NCI-H1105 (cell line): ENCODE data around the gene HBG2.
"Not testable (repeated sequence)": the region's sequence is repeated elsewhere in the genome, so short reads cannot be mapped to it uniquely, and the experiment has no call there.

Experiments used
- DNase-seq: peaks from one replicate; lab custom pipeline; 2025; lab: John Stamatoyannopoulos, UW

Gene HBG2

GRCh38 chr11:5254646-5255413 is at the start of gene HBG2:
TSS of gene HBG2 (minus strand) at chr11:5254781. CDS start at chr11:5254728, 53 bp downstream.
- DNase-seq, result not testable (repeated sequence)

DNA sequence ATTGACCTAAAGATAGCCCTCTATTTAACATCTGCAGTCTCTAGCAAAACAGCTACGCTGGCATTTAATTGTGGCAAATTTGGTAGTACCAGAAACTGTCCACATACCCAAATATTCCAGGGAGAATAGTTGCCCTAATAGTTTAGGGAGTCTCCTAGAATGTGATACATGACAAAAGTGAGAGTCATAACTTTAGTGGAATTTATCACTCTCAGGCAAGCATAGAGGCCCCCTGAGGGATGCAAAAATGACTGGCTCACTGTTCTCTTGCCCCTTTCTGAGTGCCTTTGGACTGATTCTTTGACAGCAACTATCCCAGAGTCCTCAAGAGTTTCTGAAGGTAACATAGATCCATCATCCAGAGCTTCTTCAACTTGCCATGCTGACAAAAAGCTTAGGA is 49.5 kb upstream of the HBG2 start:
- no peak for DNase-seq

- no peak for DNase-seq
Measured at GRCh38 chr11:5303626-5304025, 49.0 kb upstream of the HBG2 start.

- no peak for DNase-seq
Measured at GRCh38 chr11:5301846-5302245, 47.3 kb upstream of the HBG2 start, which contains the start of gene OR51B4. TSS of gene OR51B4 (minus strand) at chr11:5301946. CDS start at chr11:5301946, 0 bp downstream.

DNA sequence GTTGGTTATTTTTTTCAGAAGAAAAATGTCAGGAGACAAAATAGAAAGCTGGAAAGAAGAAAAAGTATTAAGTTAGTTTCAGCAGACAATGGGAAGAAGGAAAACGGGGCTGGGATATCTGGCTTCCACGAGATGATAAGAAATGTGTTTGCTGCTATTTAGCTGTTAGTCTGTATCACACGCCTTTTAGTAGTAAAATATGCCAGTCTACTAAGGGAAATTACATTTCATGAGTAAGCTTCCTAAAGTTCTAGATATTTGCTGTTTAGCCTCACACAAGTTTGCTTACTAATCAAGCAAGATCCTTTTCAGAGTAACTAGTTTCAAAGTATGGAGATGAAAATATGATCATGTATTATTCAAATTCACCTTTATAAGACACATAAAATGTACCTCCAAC is 45.7 kb upstream of the HBG2 start:
- no peak for DNase-seq

DNA sequence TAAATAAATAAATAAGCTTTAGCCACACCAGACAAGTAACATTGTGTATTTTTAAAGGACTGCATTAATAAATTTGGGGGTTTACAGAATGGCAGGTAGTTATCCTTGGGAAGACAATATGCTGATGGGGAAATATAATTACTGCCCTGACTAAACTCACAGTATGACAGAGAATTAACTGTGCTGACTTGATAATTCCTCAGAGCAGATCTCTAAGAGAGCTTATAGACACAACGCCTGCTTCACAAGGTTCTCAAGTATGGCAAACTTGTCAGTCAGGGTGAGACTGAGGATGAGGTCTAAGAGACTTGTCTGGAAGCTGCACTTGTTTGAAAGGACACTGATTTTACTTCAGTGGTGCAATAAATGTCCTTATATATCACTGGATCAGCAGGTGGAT is 43.9 kb upstream of the HBG2 start:
- DNase-seq, result no peak

- DNase-seq, result no peak
Measured at GRCh38 chr11:5297721-5298323, 43.2 kb upstream of the HBG2 start.

DNA sequence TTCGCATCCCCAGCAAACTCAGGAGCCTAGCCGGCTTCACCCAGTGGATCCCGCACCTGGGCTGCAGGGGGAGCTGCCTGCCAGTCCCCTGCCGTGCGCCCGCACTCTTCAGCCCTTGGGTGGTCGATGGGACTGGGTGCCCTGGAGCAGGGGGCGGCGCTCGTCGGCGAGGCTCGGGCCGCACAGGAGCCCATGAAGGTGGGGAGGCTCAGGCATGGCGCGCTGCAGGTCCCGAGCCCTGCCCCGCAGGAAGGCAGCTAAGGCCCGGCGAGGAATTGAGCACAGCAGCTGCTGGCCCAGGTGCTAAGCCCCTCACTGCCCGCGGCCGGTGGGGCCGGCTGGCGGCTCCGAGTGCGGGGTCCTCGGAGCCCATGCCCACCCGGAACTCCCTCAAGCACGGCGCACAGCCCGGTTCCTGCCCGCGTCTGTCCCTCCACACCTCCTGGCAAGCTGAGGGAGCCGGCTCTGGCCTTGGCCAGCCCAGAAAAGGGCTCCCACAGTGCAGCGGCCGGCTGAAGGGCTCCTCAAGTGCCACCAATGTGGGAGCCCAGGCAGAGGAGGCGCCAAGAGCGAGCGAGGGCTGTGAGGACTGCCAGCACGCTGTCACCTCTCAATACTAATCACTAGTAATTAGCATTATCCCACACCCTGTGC is 39.9 kb upstream of the HBG2 start:
- DNase-seq, result not testable (repeated sequence)

- no peak for DNase-seq
Measured at GRCh38 chr11:5293028-5293427, 38.4 kb upstream of the HBG2 start.

DNA sequence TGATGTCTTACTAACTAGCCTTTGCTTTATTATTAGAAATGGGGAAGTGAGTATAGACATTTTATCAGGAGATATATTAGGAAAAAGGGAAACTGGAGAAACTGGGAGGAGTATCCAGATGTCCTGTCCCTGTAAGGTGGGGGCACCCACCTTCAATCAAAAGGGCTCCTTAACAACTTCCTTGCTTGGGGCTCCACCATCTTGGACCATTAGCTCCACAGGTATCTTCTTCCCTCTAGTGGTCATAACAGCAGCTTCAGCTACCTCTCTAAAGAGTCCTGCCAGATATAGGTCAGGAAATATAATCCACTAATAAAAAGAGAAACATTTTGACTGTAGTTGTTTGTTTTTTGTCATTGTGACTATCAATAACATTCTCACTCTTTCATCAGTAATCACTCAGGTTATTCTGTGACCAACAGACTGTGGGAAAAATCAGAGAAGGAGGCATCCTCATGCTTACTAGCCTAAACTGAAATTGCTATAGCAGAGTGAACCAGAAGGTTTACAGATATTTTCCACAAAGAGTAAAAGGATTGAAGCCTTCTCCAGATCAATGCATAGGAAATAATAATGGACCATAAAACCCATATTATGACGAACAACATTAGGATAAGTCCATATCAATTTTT is 36.7 kb upstream of the HBG2 start:
- no peak for DNase-seq

DNA sequence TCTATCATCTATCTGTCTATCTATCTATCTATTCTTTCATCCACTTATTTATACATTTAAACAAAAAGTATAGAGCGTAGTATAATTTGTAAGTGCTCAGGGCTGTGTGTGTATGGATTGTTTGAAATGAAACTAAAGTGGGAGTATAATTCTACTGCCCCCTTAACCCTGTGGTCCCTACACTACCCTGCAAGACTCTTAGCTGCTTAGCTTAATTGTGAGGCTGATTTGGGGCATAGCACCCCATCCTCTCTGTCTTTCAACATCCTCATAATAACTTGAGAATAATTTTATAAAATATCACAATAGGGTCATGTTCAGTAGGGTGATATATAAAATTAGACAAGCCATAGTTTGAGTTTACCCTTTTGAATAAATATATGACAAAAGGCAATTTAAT is 35.5 kb upstream of the HBG2 start:
- DNase-seq, result no peak

GRCh38 chr11:5289696-5290095 is 35.1 kb upstream of the HBG2 start:
- DNase-seq, result no peak

DNA sequence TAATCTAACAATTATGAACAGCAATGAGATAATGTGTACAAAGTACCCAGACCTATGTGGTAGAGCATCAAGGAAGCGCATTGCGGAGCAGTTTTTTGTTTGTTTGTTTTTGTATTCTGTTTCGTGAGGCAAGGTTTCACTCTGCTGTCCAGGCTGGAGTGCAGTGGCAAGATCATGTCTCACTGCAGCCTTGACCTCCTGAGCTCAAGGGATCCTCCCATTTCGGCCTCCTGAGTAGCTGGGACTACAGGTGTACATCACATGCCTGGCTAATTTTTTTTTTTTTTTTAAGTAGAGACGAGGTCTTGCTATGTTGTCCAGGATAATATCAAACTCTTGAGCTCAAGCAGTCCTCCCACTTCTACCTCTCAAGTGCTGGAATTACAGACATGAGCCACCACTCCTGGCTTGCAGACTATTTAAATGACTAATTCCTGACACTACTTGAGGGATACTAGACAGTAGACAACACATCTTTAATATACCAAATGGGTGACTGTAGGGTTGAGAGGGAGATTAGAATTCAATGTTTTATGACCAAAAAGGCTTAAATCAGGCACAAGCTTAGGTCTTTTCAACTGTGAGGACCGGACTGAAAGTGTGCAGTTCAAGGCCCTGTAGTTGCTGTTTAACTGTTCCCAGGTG is 34.4 kb upstream of the HBG2 start:
- no peak for DNase-seq

DNA sequence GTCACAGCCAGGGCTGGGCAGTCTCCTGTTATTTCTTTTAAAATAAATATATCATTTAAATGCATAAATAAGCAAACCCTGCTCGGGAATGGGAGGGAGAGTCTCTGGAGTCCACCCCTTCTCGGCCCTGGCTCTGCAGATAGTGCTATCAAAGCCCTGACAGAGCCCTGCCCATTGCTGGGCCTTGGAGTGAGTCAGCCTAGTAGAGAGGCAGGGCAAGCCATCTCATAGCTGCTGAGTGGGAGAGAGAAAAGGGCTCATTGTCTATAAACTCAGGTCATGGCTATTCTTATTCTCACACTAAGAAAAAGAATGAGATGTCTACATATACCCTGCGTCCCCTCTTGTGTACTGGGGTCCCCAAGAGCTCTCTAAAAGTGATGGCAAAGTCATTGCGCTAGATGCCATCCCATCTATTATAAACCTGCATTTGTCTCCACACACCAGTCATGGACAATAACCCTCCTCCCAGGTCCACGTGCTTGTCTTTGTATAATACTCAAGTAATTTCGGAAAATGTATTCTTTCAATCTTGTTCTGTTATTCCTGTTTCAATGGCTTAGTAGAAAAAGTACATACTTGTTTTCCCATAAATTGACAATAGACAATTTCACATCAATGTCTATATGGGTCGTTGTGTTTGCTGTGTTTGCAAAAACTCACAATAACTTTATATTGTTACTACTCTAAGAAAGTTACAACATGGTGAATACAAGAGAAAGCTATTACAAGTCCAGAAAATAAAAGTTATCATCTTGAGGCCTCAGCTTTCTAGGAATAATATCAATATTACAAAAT is 33.7 kb upstream of the HBG2 start:
- DNase-seq, result no peak

- no peak for DNase-seq
Measured at GRCh38 chr11:5286901-5287300, 32.3 kb upstream of the HBG2 start.

DNA sequence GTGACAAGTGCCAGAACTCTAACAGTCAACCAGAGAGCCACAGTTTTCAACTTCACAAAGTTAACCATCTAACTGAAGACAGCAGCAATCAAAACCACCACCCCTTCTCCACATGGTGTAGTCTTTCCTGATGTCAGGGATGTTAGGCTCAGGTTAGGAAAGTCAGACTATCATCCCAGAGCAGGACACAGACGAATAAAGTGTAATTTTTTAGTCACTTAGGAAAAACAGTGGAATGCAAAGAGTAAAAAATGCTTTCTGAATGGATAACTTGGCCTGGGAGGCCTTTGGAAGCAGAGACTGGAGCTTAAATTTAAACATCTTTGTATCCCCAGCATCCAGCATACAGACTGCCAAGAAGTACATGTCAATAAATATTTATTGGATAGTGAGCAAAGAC is 31.8 kb upstream of the HBG2 start:
- DNase-seq, result no peak

GRCh38 chr11:5285703-5286340 is 31.2 kb upstream of the HBG2 start:
- DNase-seq, result no peak

DNA sequence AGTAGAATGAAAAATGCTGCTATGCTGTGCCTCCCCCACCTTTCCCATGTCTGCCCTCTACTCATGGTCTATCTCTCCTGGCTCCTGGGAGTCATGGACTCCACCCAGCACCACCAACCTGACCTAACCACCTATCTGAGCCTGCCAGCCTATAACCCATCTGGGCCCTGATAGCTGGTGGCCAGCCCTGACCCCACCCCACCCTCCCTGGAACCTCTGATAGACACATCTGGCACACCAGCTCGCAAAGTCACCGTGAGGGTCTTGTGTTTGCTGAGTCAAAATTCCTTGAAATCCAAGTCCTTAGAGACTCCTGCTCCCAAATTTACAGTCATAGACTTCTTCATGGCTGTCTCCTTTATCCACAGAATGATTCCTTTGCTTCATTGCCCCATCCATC is 30.1 kb upstream of the HBG2 start:
- no peak for DNase-seq

- no peak for DNase-seq
Measured at GRCh38 chr11:5283882-5284281, 29.3 kb upstream of the HBG2 start.

GRCh38 chr11:5283086-5283485 is 28.5 kb upstream of the HBG2 start:
- no peak for DNase-seq

DNA sequence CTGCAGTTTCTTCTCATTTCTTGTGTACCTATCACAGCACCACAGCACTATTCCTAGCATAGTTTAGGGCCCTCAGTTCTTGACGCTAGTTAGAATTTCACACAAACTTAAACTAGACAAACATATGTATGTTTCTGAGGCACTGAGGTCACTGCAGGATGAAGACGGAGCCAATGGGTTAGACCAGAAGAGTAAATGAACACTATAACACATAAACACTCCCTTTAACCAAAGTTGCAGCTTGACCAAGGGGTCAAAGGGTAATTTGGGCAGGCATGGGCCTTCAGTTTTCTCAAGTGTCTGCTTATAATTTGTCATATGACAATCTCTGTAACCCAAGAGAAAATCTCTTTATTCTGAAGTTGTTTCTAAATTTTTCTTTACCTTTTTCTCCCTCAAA is 28.0 kb upstream of the HBG2 start:
- no peak for DNase-seq
